ENCODE results near the gene KRT72.

The KRT72 gene

GRCh38 chr12:52614381-52615207, 13.3 kb upstream of the KRT72 start:
- H2BK15ac ChIP-seq (ENCODE audit: low read length): no peak overlapping the region
- no peak overlapping the region for H2BK12ac ChIP-seq (ENCODE audit: low read length)
- H4K8ac ChIP-seq (ENCODE audit: low read depth, low read length): no peak overlapping the region
- H3K14ac ChIP-seq (ENCODE audit: low read length): no peak overlapping the region
- H3K9ac ChIP-seq (ENCODE audit: low read depth, low read length, poor library complexity): no peak overlapping the region
- no peaks in the 10 kb centered on the region for H3K36me3 ChIP-seq (replicated peaks in 1 of 2; ENCODE audit: control insufficient read depth in 2 of 2, insufficient read depth in 2 of 2, low read length in 2 of 2)
- H3K79me1 ChIP-seq (ENCODE audit: low read depth, low read length): no peaks in the 10 kb centered on the region
- H3K27me3 ChIP-seq (ENCODE audit: control insufficient read depth in 3 of 3, insufficient read depth in 3 of 3, low read depth in 1 of 3, low read length in 3 of 3): peaks cover 0 to 15% (median 0%) of the 10 kb centered on the region in 3 experiments
- no peak overlapping the region for H2AK5ac ChIP-seq (ENCODE audit: low read depth, low read length)
- H4K91ac ChIP-seq (ENCODE audit: low read depth, low read length, poor library complexity): no peak overlapping the region
- no peak overlapping the region for H2BK5ac ChIP-seq (ENCODE audit: low read length)
- no peak overlapping the region for H3K23ac ChIP-seq (ENCODE audit: low read depth, low read length, poor library complexity)
- H2AFZ ChIP-seq (ENCODE audit: low read length): no peak overlapping the region
- H3K4me1 ChIP-seq (ENCODE audit: control insufficient read depth in 2 of 2, insufficient read depth in 1 of 2, low read depth in 1 of 2, low read length in 2 of 2): no peaks in the 10 kb centered on the region
- no peak overlapping the region for H3K4ac ChIP-seq (ENCODE audit: low read length)
- no peak overlapping the region for H3K4me3 ChIP-seq (ENCODE audit: low read length in 2 of 2)
- H2BK120ac ChIP-seq (ENCODE audit: low read depth, low read length): no peak overlapping the region
- no CpG with 5 or more reads among the region's 10 CpGs for WGBS, 2 donors (ENCODE audit: extremely low coverage in 2 of 2, insufficient read length in 2 of 2, insufficient replicate concordance in 1 of 2)
- no peaks in the 10 kb centered on the region for H3K9me3 ChIP-seq (replicated peaks in 1 of 2; ENCODE audit: control insufficient read depth in 2 of 2, insufficient read depth in 1 of 2, low read depth in 1 of 2, low read length in 2 of 2)
- no peak for DNase-seq (ENCODE audit: low spot score)
- no peak overlapping the region for H3K27ac ChIP-seq (replicated peaks; ENCODE audit: low read length)
- no peak overlapping the region for H3K18ac ChIP-seq (ENCODE audit: low read length)
- H3K4me2 ChIP-seq (ENCODE audit: insufficient read depth, low read length, poor library complexity, severe bottlenecking): no peak overlapping the region

- peaks cover 0 to 20% (median 0%) of the 10 kb centered on the region in 3 experiments for H3K27me3 ChIP-seq (ENCODE audit: control insufficient read depth in 3 of 3, insufficient read depth in 3 of 3, low read depth in 1 of 3, low read length in 3 of 3)
- DNase-seq (ENCODE audit: low spot score): no peak
These were observed 12.2 kb upstream of the KRT72 start for GRCh38 chr12:52613384-52614030.

GRCh38 chr12:52612431-52613383, 11.4 kb upstream of the KRT72 start:
- Histone ChIP-seq H3K18ac (ENCODE audit: low read length) (no peak overlapping the region), H2AFZ (ENCODE audit: low read length) (no peak overlapping the region), H3K9ac (ENCODE audit: low read depth, low read length, poor library complexity) (no peak overlapping the region), H4K8ac (ENCODE audit: low read depth, low read length) (no peak overlapping the region), H2BK120ac (ENCODE audit: low read depth, low read length) (no peak overlapping the region), H3K27ac (replicated peaks; ENCODE audit: low read length) (no peak overlapping the region), H3K9me3 (replicated peaks in 1 of 2; ENCODE audit: control insufficient read depth in 2 of 2, insufficient read depth in 1 of 2, low read depth in 1 of 2, low read length in 2 of 2) (no peaks in the 10 kb centered on the region), H3K36me3 (replicated peaks in 1 of 2; ENCODE audit: control insufficient read depth in 2 of 2, insufficient read depth in 2 of 2, low read length in 2 of 2) (no peaks in the 10 kb centered on the region), H3K4ac (ENCODE audit: low read length) (no peak overlapping the region), H3K4me3 (ENCODE audit: low read length in 2 of 2) (no peak overlapping the region), H3K14ac (ENCODE audit: low read length) (no peak overlapping the region), H3K4me2 (ENCODE audit: insufficient read depth, low read length, poor library complexity, severe bottlenecking) (no peak overlapping the region), H3K27me3 (ENCODE audit: control insufficient read depth in 3 of 3, insufficient read depth in 3 of 3, low read depth in 1 of 3, low read length in 3 of 3) (peaks cover 0 to 20% (median 0%) of the 10 kb centered on the region in 3 experiments), H2BK12ac (ENCODE audit: low read length) (no peak overlapping the region), H3K4me1 (ENCODE audit: control insufficient read depth in 2 of 2, insufficient read depth in 1 of 2, low read depth in 1 of 2, low read length in 2 of 2) (no peaks in the 10 kb centered on the region), H3K23ac (ENCODE audit: low read depth, low read length, poor library complexity) (no peak overlapping the region), H3K79me1 (ENCODE audit: low read depth, low read length) (no peaks in the 10 kb centered on the region), H2BK15ac (ENCODE audit: low read length) (no peak overlapping the region), H2BK5ac (ENCODE audit: low read length) (no peak overlapping the region), H4K91ac (ENCODE audit: low read depth, low read length, poor library complexity) (no peak overlapping the region), H2AK5ac (ENCODE audit: low read depth, low read length) (no peak overlapping the region)
- WGBS, 2 donors (ENCODE audit: extremely low coverage in 2 of 2, insufficient read length in 2 of 2, insufficient replicate concordance in 1 of 2): no CpG with 5 or more reads among the region's 5 CpGs
- no peak for DNase-seq (ENCODE audit: low spot score)

More at GRCh38 chr12:52613384-52614030, 12.2 kb upstream of the KRT72 start:
- no peak overlapping the region for H2BK12ac ChIP-seq (ENCODE audit: low read length)
- no peak overlapping the region for H4K91ac ChIP-seq (ENCODE audit: low read depth, low read length, poor library complexity)
- H2BK5ac ChIP-seq (ENCODE audit: low read length): no peak overlapping the region
- H3K14ac ChIP-seq (ENCODE audit: low read length): no peak overlapping the region
- H3K36me3 ChIP-seq (replicated peaks in 1 of 2; ENCODE audit: control insufficient read depth in 2 of 2, insufficient read depth in 2 of 2, low read length in 2 of 2): no peaks in the 10 kb centered on the region
- H2BK15ac ChIP-seq (ENCODE audit: low read length): no peak overlapping the region
- no peak overlapping the region for H3K4me3 ChIP-seq (ENCODE audit: low read length in 2 of 2)
- no peak overlapping the region for H2AK5ac ChIP-seq (ENCODE audit: low read depth, low read length)
- no CpG with 5 or more reads among the region's 9 CpGs for WGBS, 2 donors (ENCODE audit: extremely low coverage in 2 of 2, insufficient read length in 2 of 2, insufficient replicate concordance in 1 of 2)
- H2AFZ ChIP-seq (ENCODE audit: low read length): no peak overlapping the region
- no peaks in the 10 kb centered on the region for H3K9me3 ChIP-seq (replicated peaks in 1 of 2; ENCODE audit: control insufficient read depth in 2 of 2, insufficient read depth in 1 of 2, low read depth in 1 of 2, low read length in 2 of 2)
- H3K23ac ChIP-seq (ENCODE audit: low read depth, low read length, poor library complexity): no peak overlapping the region
- no peak overlapping the region for H4K8ac ChIP-seq (ENCODE audit: low read depth, low read length)
- no peak overlapping the region for H3K4ac ChIP-seq (ENCODE audit: low read length)
- H3K4me2 ChIP-seq (ENCODE audit: insufficient read depth, low read length, poor library complexity, severe bottlenecking): no peak overlapping the region
- no peak overlapping the region for H3K27ac ChIP-seq (replicated peaks; ENCODE audit: low read length)
- H3K18ac ChIP-seq (ENCODE audit: low read length): no peak overlapping the region
- no peak overlapping the region for H2BK120ac ChIP-seq (ENCODE audit: low read depth, low read length)
- H3K9ac ChIP-seq (ENCODE audit: low read depth, low read length, poor library complexity): no peak overlapping the region
- H3K79me1 ChIP-seq (ENCODE audit: low read depth, low read length): no peaks in the 10 kb centered on the region
- H3K4me1 ChIP-seq (ENCODE audit: control insufficient read depth in 2 of 2, insufficient read depth in 1 of 2, low read depth in 1 of 2, low read length in 2 of 2): no peaks in the 10 kb centered on the region

All from neuronal stem cell (in vitro differentiated cells).